Duodenal mucosa (tissue), 2 donors: ENCODE results near the gene VPS37D.
"Not testable (repeated sequence)": the region's sequence is repeated elsewhere in the genome, so short reads cannot be mapped to it uniquely, and the experiment has no call there.

Experiments used
- H3K27ac ChIP-seq: one replicate; pipeline ENCODE4 v1.7.0; 2013; ENCODE audit warnings: low read depth, low read length
- H3K27me3 ChIP-seq, 2 donors: one replicate each; pipeline ENCODE4 v1.7.0; 2013; ENCODE audit warnings: low read length in 2 of 2, control low read depth in 1 of 2; ENCODE audit not compliant: insufficient read depth in 2 of 2, control insufficient read depth in 1 of 2
- H3K36me3 ChIP-seq, 2 donors: one replicate each; pipeline ENCODE4 v1.7.0; 2013; ENCODE audit warnings: low read length in 2 of 2, control low read depth in 1 of 2; ENCODE audit not compliant: insufficient read depth in 2 of 2, control insufficient read depth in 1 of 2
- H3K4me1 ChIP-seq, 2 donors: one replicate each; pipeline ENCODE4 v1.7.0; 2013; ENCODE audit warnings: low read length in 2 of 2, control low read depth in 1 of 2; ENCODE audit not compliant: insufficient read depth in 2 of 2, control insufficient read depth in 1 of 2
- H3K4me3 ChIP-seq, 2 donors: one replicate each; pipeline ENCODE4 v1.7.0; 2013; ENCODE audit warnings: low read length in 2 of 2, low read depth in 1 of 2
- H3K9ac ChIP-seq, 2 donors: one replicate each; pipeline ENCODE4 v1.7.0; 2013; ENCODE audit warnings: low read length in 2 of 2, low read depth in 1 of 2
- H3K9me3 ChIP-seq, 2 donors: one replicate each; pipeline ENCODE4 v1.7.0; 2013; ENCODE audit warnings: low read length in 2 of 2, control low read depth in 1 of 2; ENCODE audit not compliant: control insufficient read depth in 1 of 2

The VPS37D gene

GRCh38 chr7:73663033-73663432 is 4.6 kb upstream of the VPS37D start:
- Histone ChIP-seq H3K9ac (no peak overlapping the region), H3K9me3 (no peaks in the 10 kb centered on the region), H3K27ac (no peak overlapping the region), H3K4me1 (peaks cover 0 to 4% of the 10 kb centered on the region in 2 donors), H3K27me3 (no peaks in the 10 kb centered on the region), H3K4me3 (no peak overlapping the region), H3K36me3 (no peaks in the 10 kb centered on the region)

- H3K9ac ChIP-seq: peak overlapping the region; percentile 43 to 59
- no peaks in the 10 kb centered on the region for H3K9me3 ChIP-seq
- peaks cover 6 to 9% of the 10 kb centered on the region in 2 donors for H3K4me1 ChIP-seq
- H3K4me3 ChIP-seq: peak overlapping the region; percentile 56 to 60
- H3K27ac ChIP-seq: no peak overlapping the region
- no peaks in the 10 kb centered on the region for H3K27me3 ChIP-seq
- H3K36me3 ChIP-seq: no peaks in the 10 kb centered on the region
Observed at GRCh38 chr7:73668103-73668885, 663 bp downstream of the VPS37D start.

GRCh38 chr7:73668886-73669230 is 1.2 kb downstream of the VPS37D start:
- no peak overlapping the region for H3K27ac ChIP-seq
- no peaks in the 10 kb centered on the region for H3K9me3 ChIP-seq
- H3K36me3 ChIP-seq: no peaks in the 10 kb centered on the region
- H3K4me1 ChIP-seq: peaks cover 6 to 9% of the 10 kb centered on the region in 2 donors
- H3K27me3 ChIP-seq: no peaks in the 10 kb centered on the region
- peak overlapping the region; percentile 43 to 59 for H3K9ac ChIP-seq
- H3K4me3 ChIP-seq: peak overlapping the region; percentile 56 to 60

GRCh38 chr7:73669288-73669701 is 1.7 kb downstream of the VPS37D start:
- no peaks in the 10 kb centered on the region for H3K9me3 ChIP-seq

GRCh38 chr7:73669858-73670385 is 2.3 kb downstream of the VPS37D start:
- Histone ChIP-seq H3K27ac (no peak overlapping the region), H3K4me1 (peaks cover 6 to 9% of the 10 kb centered on the region in 2 donors), H3K27me3 (no peaks in the 10 kb centered on the region), H3K9ac (no peak overlapping the region), H3K4me3 (no peak overlapping the region), H3K36me3 (no peaks in the 10 kb centered on the region), H3K9me3 (no peaks in the 10 kb centered on the region)

More at GRCh38 chr7:73669288-73669701, 1.7 kb downstream of the VPS37D start:
- Histone ChIP-seq H3K36me3 (no peaks in the 10 kb centered on the region), H3K27ac (no peak overlapping the region), H3K27me3 (no peaks in the 10 kb centered on the region), H3K4me3 (no peak overlapping the region), H3K9ac (no peak overlapping the region), H3K4me1 (peaks cover 6 to 9% of the 10 kb centered on the region in 2 donors)

GRCh38 chr7:73671322-73671661 is 3.7 kb downstream of the VPS37D start:
- Histone ChIP-seq H3K4me3 (no peak overlapping the region), H3K36me3 (no peaks in the 10 kb centered on the region), H3K27me3 (no peaks in the 10 kb centered on the region), H3K4me1 (peaks cover 5 to 6% of the 10 kb centered on the region in 2 donors), H3K9me3 (no peaks in the 10 kb centered on the region), H3K9ac (no peak overlapping the region), H3K27ac (no peak overlapping the region)

- Histone ChIP-seq H3K27me3 (no peaks in the 10 kb centered on the region), H3K9me3 (no peaks in the 10 kb centered on the region), H3K36me3 (no peaks in the 10 kb centered on the region), H3K4me1 (peaks cover 5 to 6% of the 10 kb centered on the region in 2 donors), H3K27ac (no peak overlapping the region), H3K4me3 (no peak overlapping the region), H3K9ac (no peak overlapping the region)
Observed at GRCh38 chr7:73671857-73672445, 4.3 kb downstream of the VPS37D start.

GRCh38 chr7:73674468-73675124 is 7.0 kb downstream of the VPS37D start:
- Histone ChIP-seq H3K36me3 (peaks cover 0 to 13% of the 10 kb centered on the region in 2 donors), H3K4me3 (no peak overlapping the region), H3K9me3 (no peaks in the 10 kb centered on the region), H3K27me3 (no peaks in the 10 kb centered on the region), H3K27ac (no peak overlapping the region), H3K9ac (no peak overlapping the region), H3K4me1 (no peaks in the 10 kb centered on the region)

GRCh38 chr7:73676062-73676461 is 8.4 kb downstream of the VPS37D start:
- not testable (repeated sequence) for H3K27me3 ChIP-seq, H3K27ac ChIP-seq
- H3K36me3 ChIP-seq: peaks cover 0 to 13% of the 10 kb centered on the region in 2 donors

GRCh38 chr7:73678862-73679261 is 11.2 kb downstream of the VPS37D start:
- Histone ChIP-seq H3K27me3 (no peaks in the 10 kb centered on the region), H3K4me3 (no peak overlapping the region), H3K27ac (no peak overlapping the region), H3K9ac (no peak overlapping the region), H3K9me3 (no peaks in the 10 kb centered on the region), H3K36me3 (peaks cover 0 to 13% of the 10 kb centered on the region in 2 donors), H3K4me1 (peaks cover 16 to 20% of the 10 kb centered on the region in 2 donors)

More at GRCh38 chr7:73676062-73676461, 8.4 kb downstream of the VPS37D start:
- not testable (repeated sequence) for H3K9ac ChIP-seq, H3K4me3 ChIP-seq, H3K9me3 ChIP-seq, H3K4me1 ChIP-seq
